Smooth muscle cell (in vitro differentiated cells): Measurements from ENCODE around the gene DHCR24. TPM values are rescaled to one million over a fixed set of nuclear protein-coding genes. Genes with fewer than 3 reads are reported as not detected.

Experiments used
- DNase-seq: peaks from one replicate; lab custom pipeline; 2025; ENCODE audit not compliant: unreplicated experiment; lab: John Stamatoyannopoulos, UW
- H2AFZ ChIP-seq: fragments of 200-600 bp; sonication (generic); 2 replicates; pipeline ENCODE4 v1.6.0; 2016; ENCODE audit warnings: antibody characterized with exemption, low read depth, mild to moderate bottlenecking
- H3F3A ChIP-seq: fragments of 200-600 bp; sonication (generic); 2 replicates; pipeline ENCODE4 v1.6.0; 2017; ENCODE audit warnings: antibody characterized with exemption, low read depth
- H3K27ac ChIP-seq: fragments of 200-600 bp; sonication (generic); 2 replicates; pipeline ENCODE4 v1.5.1; 2016; ENCODE audit warnings: low read depth, mild to moderate bottlenecking
- H3K27me3 ChIP-seq: fragments of 200-600 bp; sonication (generic); 2 replicates; pipeline ENCODE4 v1.6.1; 2016; ENCODE audit warnings: low read depth, mild to moderate bottlenecking
- H3K36me3 ChIP-seq: fragments of 200-600 bp; sonication (generic); 2 replicates; pipeline ENCODE4 v1.5.1; 2016; ENCODE audit warnings: low read depth
- H3K4me1 ChIP-seq: fragments of 200-600 bp; sonication (generic); 2 replicates; pipeline ENCODE4 v1.5.1; 2016; ENCODE audit warnings: low read depth
- H3K4me2 ChIP-seq: fragments of 200-600 bp; sonication (generic); 2 replicates; pipeline ENCODE4 v1.6.0; 2016; ENCODE audit warnings: mild to moderate bottlenecking
- H3K4me3 ChIP-seq: fragments of 200-600 bp; sonication (generic); 2 replicates; pipeline ENCODE4 v1.5.1; 2016; ENCODE audit warnings: mild to moderate bottlenecking
- H3K79me2 ChIP-seq: fragments of 200-600 bp; sonication (generic); 2 replicates; pipeline ENCODE4 v1.6.0; 2016; ENCODE audit warnings: low read depth, mild to moderate bottlenecking
- H3K9ac ChIP-seq: fragments of 200-600 bp; sonication (generic); 2 replicates; pipeline ENCODE4 v1.6.0; 2016; ENCODE audit warnings: low read depth
- H3K9me3 ChIP-seq: fragments of 200-600 bp; sonication (generic); replicated peaks from 2 replicates; pipeline ENCODE4 v1.5.1; 2016; ENCODE audit warnings: low read depth
- H4K20me1 ChIP-seq: fragments of 200-600 bp; sonication (generic); 2 replicates; pipeline ENCODE4 v1.6.0; 2016; ENCODE audit warnings: low read depth
- WGBS: methylation state at CpG from one replicate; pipeline ENCODE4 v1.1.7; 2016; ENCODE audit warnings: low lambda C conversion rate; 5-methylcytosine and 5-hydroxymethylcytosine counted together
- polyA plus RNA-seq: library from polyadenylated mRNA; unstranded; fragments of >200 nt; fragmentation: Nextera tagmentation; extraction: Ambion mirVana; gene quantifications from 2 replicates; pipeline ENCODE4 v1.2.1, GENCODE V29; 2016
- total RNA-seq: library from RNA; depleted of rRNA; stranded (reverse); fragments of >200 nt; gene quantifications from 2 replicates; pipeline ENCODE4 v1.2.3, GENCODE V29; 2014
- TF ChIP-seq, protein P1 (sequence below): fragments of 200-600 bp; sonication (generic); IDR thresholded peaks from 2 replicates; pipeline ENCODE4 v1.5.1; 2017; ENCODE audit warnings: borderline replicate concordance, mild to moderate bottlenecking, antibody characterized with exemption; ENCODE audit not compliant: insufficient read depth, poor library complexity, severe bottlenecking

DHCR24 gene
- total and polyA plus RNA-seq, 2 experiments from 2014 or later: 47.2 to 64.2 TPM

- Histone ChIP-seq H2AFZ (no peak overlapping the region), H3K27ac (no peak overlapping the region), H3K4me1 (no peaks in the 10 kb centered on the region), H3K27me3 (no peaks in the 10 kb centered on the region), H3K36me3 (no peaks in the 10 kb centered on the region), H3K79me2 (no peaks in the 10 kb centered on the region), H3K4me3 (no peak overlapping the region), H3K9me3 (no peaks in the 10 kb centered on the region), H3K9ac (no peak overlapping the region), H3K4me2 (no peak overlapping the region), H3F3A (no peaks in the 10 kb centered on the region), H4K20me1 (no peaks in the 10 kb centered on the region)
- DNase-seq: no peak
- WGBS: 88% methylated on average over 1 of the region's 1 CpG
- TF ChIP-seq, protein P1, sequence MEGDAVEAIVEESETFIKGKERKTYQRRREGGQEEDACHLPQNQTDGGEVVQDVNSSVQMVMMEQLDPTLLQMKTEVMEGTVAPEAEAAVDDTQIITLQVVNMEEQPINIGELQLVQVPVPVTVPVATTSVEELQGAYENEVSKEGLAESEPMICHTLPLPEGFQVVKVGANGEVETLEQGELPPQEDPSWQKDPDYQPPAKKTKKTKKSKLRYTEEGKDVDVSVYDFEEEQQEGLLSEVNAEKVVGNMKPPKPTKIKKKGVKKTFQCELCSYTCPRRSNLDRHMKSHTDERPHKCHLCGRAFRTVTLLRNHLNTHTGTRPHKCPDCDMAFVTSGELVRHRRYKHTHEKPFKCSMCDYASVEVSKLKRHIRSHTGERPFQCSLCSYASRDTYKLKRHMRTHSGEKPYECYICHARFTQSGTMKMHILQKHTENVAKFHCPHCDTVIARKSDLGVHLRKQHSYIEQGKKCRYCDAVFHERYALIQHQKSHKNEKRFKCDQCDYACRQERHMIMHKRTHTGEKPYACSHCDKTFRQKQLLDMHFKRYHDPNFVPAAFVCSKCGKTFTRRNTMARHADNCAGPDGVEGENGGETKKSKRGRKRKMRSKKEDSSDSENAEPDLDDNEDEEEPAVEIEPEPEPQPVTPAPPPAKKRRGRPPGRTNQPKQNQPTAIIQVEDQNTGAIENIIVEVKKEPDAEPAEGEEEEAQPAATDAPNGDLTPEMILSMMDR: no peak
Measured at GRCh38 chr1:54894271-54894670, 7.3 kb upstream of the DHCR24 start.

DNA sequence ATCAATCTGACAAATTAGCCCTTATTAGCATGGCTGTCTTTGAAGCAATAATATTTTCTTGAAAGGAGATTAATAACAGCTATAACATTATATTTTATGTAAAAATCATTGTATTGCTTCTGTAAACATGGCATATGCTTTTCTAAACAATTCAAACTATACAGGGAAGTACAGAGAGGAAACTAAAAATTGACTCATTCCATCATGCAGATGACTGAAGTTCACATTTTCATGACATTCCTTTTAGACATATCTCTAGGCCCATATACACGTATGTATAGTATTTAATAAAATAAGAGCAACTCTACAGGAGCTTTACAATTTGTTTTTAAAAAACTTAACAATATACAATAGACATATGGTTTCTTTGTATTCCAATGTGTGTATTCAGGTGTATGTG is 5.6 kb upstream of the DHCR24 start:
- Histone ChIP-seq H3K27me3 (no peaks in the 10 kb centered on the region), H3K27ac (no peak overlapping the region), H3K9ac (no peak overlapping the region), H3K4me1 (peaks cover 10% of the 10 kb centered on the region), H4K20me1 (no peaks in the 10 kb centered on the region), H3F3A (no peaks in the 10 kb centered on the region), H2AFZ (no peak overlapping the region), H3K4me2 (no peak overlapping the region), H3K36me3 (no peaks in the 10 kb centered on the region), H3K4me3 (no peak overlapping the region), H3K79me2 (no peaks in the 10 kb centered on the region), H3K9me3 (no peaks in the 10 kb centered on the region)
- 88% methylated on average over 1 of the region's 1 CpG for WGBS
- TF ChIP-seq, protein P1: no peak
- DNase-seq: no peak

DNA sequence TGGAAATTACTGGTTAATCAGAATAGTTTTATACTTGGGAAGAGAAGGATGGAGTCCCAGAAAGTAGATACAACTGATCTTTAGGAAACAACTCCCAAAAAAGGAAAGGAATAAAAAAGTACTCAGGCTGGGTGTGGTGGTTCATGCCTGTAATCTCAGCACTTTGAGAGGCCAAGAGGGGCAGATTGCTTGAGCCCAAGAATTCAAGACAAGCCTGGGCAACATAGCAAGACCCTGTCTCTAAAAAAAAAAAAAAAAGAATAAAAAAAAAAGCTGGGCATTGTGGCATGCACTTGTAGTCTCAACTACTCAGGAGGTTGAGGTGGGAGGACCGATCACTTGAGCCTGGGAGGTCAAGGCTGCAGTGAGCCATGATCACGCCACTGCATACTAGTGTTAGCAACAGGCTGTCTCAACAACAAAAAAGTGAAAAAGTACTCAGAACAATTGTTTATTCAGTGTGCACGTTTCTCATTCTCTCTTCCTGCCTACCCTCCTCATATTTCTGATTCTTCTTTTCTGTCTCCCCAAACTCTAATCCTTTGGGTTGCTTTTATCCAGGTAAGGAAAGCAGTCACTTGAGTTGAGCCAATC is 2.2 kb upstream of the DHCR24 start:
- Histone ChIP-seq H3F3A (peaks cover 6% of the 10 kb centered on the region), H3K27ac (no peak overlapping the region), H4K20me1 (peaks cover 19% of the 10 kb centered on the region), H3K4me3 (no peak overlapping the region), H3K79me2 (peaks cover 22% of the 10 kb centered on the region), H3K4me2 (no peak overlapping the region), H3K4me1 (peaks cover 18% of the 10 kb centered on the region), H3K9me3 (no peaks in the 10 kb centered on the region), H2AFZ (no peak overlapping the region), H3K9ac (no peak overlapping the region), H3K27me3 (no peaks in the 10 kb centered on the region), H3K36me3 (no peaks in the 10 kb centered on the region)
- TF ChIP-seq, protein P1: no peak
- 79% methylated on average over 3 of the region's 3 CpGs for WGBS
- DNase-seq: no peak
